Lower lobe of right lung (tissue), 2 donors: Measurements from ENCODE around the gene TOMT. TPM values are rescaled to one million over a fixed set of nuclear protein-coding genes. Genes with fewer than 3 reads are reported as not detected.

Experiments used
- ATAC-seq, 2 donors: fragments of 200-7000 bp; cut with Tn5 transposase; one replicate each; pipeline ENCODE4 v1.9.1; 2020 to 2022; ENCODE audit warnings: mild to moderate bottlenecking in 2 of 2, moderate library complexity in 2 of 2
- DNase-seq: peaks from one replicate; pipeline ENCODE4 v3.0.0-alpha.2; 2020
- H3K27ac ChIP-seq: fragments of 200-600 bp; one replicate; pipeline ENCODE4 v1.8.0; 2022
- H3K27me3 ChIP-seq: fragments of 200-600 bp; one replicate; pipeline ENCODE4 v1.8.0; 2022; ENCODE audit warnings: low read depth
- H3K36me3 ChIP-seq: fragments of 200-600 bp; one replicate; pipeline ENCODE4 v1.8.0; 2022; ENCODE audit warnings: mild to moderate bottlenecking
- H3K4me1 ChIP-seq: fragments of 200-600 bp; one replicate; pipeline ENCODE4 v1.8.0; 2022
- H3K4me3 ChIP-seq: fragments of 200-600 bp; one replicate; pipeline ENCODE4 v1.8.0; 2022; ENCODE audit warnings: mild to moderate bottlenecking
- H3K9me3 ChIP-seq: fragments of 200-600 bp; one replicate; pipeline ENCODE4 v1.8.0; 2022
- intact Hi-C: fragments of 100-400 bp; cut with DNase I; formaldehyde crosslinking; loops from one replicate; pipeline ENCODE4 v1.11.0; 2022
- total RNA-seq: library from RNA; stranded (reverse); fragmentation: NEBNext Ultra II Directional; extraction: Animal tissue kit (Norgen Biotek cat#: 25700); gene quantifications from one replicate; pipeline ENCODE4 v1.2.1, GENCODE V29; 2021
- TF ChIP-seq, protein P1 (sequence below): fragments of 200-600 bp; IDR thresholded peaks from one replicate; pipeline ENCODE4 v1.8.0; 2022; ENCODE audit warnings: antibody characterized with exemption, mild to moderate bottlenecking
- donor health status: DM: no; HTN: yes; CAD: no; lungs with severe emphysema.

TOMT gene
- total RNA-seq, 1 donor from 2014 or later = not detected

DNA sequence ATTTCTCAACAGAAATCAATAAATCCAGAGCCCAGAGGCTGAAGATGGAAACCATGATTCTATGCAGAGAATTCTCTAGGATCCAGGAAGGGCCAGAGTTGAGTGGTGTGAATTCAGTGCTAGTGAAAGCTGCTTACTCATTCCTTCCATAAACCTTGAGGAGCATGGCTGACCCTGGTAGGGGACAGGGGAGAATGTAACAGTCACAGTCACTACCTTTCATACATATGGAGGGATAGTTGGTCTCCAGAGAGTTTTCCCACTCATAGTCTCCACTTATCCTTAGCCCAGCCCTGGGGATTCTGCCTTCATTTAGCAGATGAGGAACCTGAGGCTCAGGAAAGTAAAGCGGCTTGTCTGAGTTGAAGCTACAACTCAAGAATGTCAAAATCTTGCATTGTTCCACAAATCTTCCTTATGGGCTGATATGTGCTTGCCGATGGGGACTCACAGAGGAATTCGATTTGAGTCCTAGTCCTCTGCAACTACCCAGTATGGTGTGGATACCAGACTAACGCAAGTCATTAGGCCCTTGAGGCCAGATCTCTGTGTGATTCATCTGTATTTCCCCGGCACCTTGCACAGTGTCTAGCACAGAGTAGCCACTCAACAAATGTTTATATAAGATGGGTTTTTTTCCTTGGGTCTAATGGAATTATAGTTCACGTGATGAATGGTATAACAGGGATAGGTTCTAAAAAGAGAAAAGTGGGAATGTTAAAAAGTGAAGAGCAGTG, 10.5 kb downstream of the TOMT start:
- ATAC-seq (no peak), DNase-seq (no peak)

DNA sequence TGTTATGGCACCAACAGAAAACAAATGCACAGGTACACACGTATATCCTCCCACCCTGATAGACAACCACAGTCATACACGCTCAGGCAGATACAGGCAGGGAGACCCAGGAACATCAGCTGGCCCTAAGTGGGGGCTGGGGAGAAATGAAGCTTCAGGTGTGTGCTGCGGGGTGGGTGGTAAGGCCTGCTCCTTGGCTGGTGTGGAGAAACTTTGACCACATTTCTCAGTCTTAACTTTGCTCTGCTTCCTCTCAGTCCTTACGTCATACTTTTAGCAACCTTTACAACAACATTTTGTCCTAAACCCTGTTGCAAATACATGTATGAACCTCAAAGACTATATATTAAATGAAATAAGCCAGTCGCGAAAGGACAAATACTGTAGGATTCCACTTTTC, 13.5 kb downstream of the TOMT start:
- intact Hi-C loops = no loop called here
- H3K4me3 ChIP-seq = no peak overlapping the region
- H3K27me3 ChIP-seq = no peaks in the 10 kb centered on the region
- no peaks in the 10 kb centered on the region for H3K36me3 ChIP-seq
- no peaks in the 10 kb centered on the region for H3K9me3 ChIP-seq
- TF ChIP-seq, protein P1, sequence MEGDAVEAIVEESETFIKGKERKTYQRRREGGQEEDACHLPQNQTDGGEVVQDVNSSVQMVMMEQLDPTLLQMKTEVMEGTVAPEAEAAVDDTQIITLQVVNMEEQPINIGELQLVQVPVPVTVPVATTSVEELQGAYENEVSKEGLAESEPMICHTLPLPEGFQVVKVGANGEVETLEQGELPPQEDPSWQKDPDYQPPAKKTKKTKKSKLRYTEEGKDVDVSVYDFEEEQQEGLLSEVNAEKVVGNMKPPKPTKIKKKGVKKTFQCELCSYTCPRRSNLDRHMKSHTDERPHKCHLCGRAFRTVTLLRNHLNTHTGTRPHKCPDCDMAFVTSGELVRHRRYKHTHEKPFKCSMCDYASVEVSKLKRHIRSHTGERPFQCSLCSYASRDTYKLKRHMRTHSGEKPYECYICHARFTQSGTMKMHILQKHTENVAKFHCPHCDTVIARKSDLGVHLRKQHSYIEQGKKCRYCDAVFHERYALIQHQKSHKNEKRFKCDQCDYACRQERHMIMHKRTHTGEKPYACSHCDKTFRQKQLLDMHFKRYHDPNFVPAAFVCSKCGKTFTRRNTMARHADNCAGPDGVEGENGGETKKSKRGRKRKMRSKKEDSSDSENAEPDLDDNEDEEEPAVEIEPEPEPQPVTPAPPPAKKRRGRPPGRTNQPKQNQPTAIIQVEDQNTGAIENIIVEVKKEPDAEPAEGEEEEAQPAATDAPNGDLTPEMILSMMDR = no peak
- ATAC-seq (peak; percentile 33 to 40), DNase-seq (no peak)
- no peak overlapping the region for H3K27ac ChIP-seq
- no peaks in the 10 kb centered on the region for H3K4me1 ChIP-seq

More for the DNA sequence above, 10.5 kb downstream of the TOMT start:
- TF ChIP-seq, protein P1 = no peak
- Histone ChIP-seq H3K27ac (no peak overlapping the region), H3K27me3 (no peaks in the 10 kb centered on the region), H3K4me1 (peaks cover 11% of the 10 kb centered on the region), H3K36me3 (no peaks in the 10 kb centered on the region), H3K9me3 (no peaks in the 10 kb centered on the region), H3K4me3 (no peak overlapping the region)
- intact Hi-C loops = no loop called here

DNA sequence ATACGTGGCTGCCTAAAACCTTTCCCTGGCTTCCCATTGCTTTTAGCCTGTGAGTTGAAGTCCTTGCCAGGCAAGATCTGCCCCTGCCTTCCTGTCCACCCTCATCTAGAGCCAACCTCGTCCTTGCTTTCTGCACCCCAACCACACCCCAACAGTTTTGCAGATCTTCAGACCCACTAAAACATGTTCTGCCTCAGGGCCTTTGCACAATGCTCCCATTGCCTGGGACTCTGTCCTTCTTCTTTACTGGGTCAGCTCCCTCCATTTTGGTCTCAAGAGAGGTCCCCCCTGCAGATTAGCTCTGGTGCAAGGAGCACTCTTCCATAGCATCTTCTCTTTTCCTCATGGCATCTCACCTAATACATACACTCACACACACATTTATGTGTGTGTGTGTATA, 15.2 kb downstream of the TOMT start:
- H3K27ac ChIP-seq = no peak overlapping the region
- H3K27me3 ChIP-seq = no peaks in the 10 kb centered on the region
- intact Hi-C loops = no loop called here
- no peaks in the 10 kb centered on the region for H3K9me3 ChIP-seq
- no peak overlapping the region for H3K4me3 ChIP-seq
- no peak for ATAC-seq
- H3K4me1 ChIP-seq = no peaks in the 10 kb centered on the region
- no peak for DNase-seq
- H3K36me3 ChIP-seq = no peaks in the 10 kb centered on the region
- TF ChIP-seq, protein P1 = no peak

DNA sequence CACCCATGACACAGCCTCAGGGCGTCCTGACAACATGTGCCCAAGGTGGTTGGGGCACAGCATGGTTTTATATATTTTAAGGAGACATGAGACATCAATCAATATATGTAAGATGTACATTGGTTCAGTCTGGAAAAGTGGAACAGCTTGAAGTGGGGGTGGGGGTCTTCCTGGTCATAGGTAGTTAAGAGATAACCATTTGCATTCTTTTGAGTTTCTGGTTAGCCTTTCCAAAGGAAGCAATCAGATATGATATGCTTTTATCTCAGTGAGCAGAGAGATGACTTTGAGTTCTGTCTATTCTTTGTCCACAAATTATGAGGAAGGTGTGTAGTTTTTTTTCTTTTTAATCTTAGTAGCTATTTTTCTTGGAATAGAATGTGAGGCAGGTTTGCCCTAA, 16.9 kb downstream of the TOMT start:
- H3K27ac ChIP-seq = no peak overlapping the region
- no peaks in the 10 kb centered on the region for H3K27me3 ChIP-seq
- no peaks in the 10 kb centered on the region for H3K36me3 ChIP-seq
- TF ChIP-seq, protein P1 = no peak
- intact Hi-C loops = no loop called here
- no peak for DNase-seq
- no peaks in the 10 kb centered on the region for H3K4me1 ChIP-seq
- no peak overlapping the region for H3K4me3 ChIP-seq
- H3K9me3 ChIP-seq = no peaks in the 10 kb centered on the region
- no peak for ATAC-seq

DNA sequence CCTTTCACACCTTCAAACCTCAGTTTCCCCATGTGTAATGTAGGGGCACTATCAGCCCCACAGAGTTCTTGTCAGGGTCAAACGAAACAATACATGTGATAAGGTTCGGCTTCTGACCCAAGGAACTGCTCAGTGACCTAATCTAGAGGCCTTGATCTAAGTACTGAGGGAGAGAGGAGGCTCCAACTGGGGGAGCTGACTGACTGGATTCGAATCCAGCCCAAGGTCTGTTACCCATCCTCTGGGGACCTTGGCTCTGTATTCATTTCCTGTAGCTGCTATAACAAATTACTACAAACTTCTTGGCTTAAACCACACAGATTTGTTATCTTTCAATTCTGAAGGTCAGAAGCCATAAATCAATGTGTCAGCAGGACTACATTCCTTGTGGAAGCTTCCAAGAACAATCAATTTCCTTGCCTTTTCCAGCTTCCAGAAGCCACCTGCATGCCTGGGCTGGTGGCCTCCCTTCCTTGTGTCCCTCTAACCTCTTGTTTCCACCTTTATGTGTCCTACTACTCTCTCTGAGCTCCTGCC, 17.5 kb downstream of the TOMT start:
- Histone ChIP-seq H3K36me3 (no peaks in the 10 kb centered on the region), H3K27me3 (no peaks in the 10 kb centered on the region), H3K4me1 (no peaks in the 10 kb centered on the region), H3K27ac (no peak overlapping the region), H3K9me3 (no peaks in the 10 kb centered on the region), H3K4me3 (no peak overlapping the region)
- TF ChIP-seq, protein P1 = no peak
- ATAC-seq (no peak), DNase-seq (no peak)
- intact Hi-C loops = no loop called here
